Small intestine (tissue), 7 donors: ENCODE results near the gene S100A16. TPM values are rescaled to one million over a fixed set of nuclear protein-coding genes. Genes with fewer than 3 reads are reported as not detected.
"Not testable (repeated sequence)": the region's sequence is repeated elsewhere in the genome, so short reads cannot be mapped to it uniquely, and the experiment has no call there.

Experiments used
- DNase-seq, 2 donors: peaks; one replicate each; pipeline versions ENCODE4 v3.0.0 to v3.0.0-alpha.2; 2013
- FAIRE-seq: peaks from 2 replicates; lab custom pipeline; 2012; peaks lifted over from hg19 to GRCh38; lab: Jason Lieb, UNC
- H3K27ac ChIP-seq, 3 donors: one replicate each; pipeline ENCODE4 v1.5.1; 2013; ENCODE audit warnings: low read length in 2 of 3, mild to moderate bottlenecking in 2 of 3, control low read depth in 1 of 3, inconsistent platforms in 1 of 3, low read depth in 1 of 3, moderate library complexity in 1 of 3
- H3K27me3 ChIP-seq, 3 donors: one replicate each; pipeline ENCODE4 v1.6.1; 2013; ENCODE audit warnings: low read length in 3 of 3, inconsistent platforms in 1 of 3; ENCODE audit not compliant: control insufficient read depth in 3 of 3, insufficient read depth in 3 of 3
- H3K36me3 ChIP-seq, 3 donors: one replicate each; pipeline ENCODE4 v1.6.1; 2013; ENCODE audit warnings: low read length in 3 of 3, inconsistent platforms in 1 of 3, low read depth in 1 of 3, mild to moderate bottlenecking in 1 of 3, moderate library complexity in 1 of 3; ENCODE audit not compliant: control insufficient read depth in 3 of 3, insufficient read depth in 2 of 3
- H3K4me1 ChIP-seq, 3 donors: one replicate each; pipeline ENCODE4 v1.6.1; 2013; ENCODE audit warnings: low read length in 2 of 3, inconsistent platforms in 1 of 3, low read depth in 1 of 3, mild to moderate bottlenecking in 1 of 3, moderate library complexity in 1 of 3; ENCODE audit not compliant: control insufficient read depth in 3 of 3, insufficient read depth in 2 of 3
- H3K4me3 ChIP-seq, 3 donors: one replicate each; pipeline ENCODE4 v1.5.1; 2013; ENCODE audit warnings: low read length in 3 of 3, control low read depth in 1 of 3, inconsistent platforms in 1 of 3, low read depth in 1 of 3, mild to moderate bottlenecking in 1 of 3, moderate library complexity in 1 of 3
- H3K9me3 ChIP-seq, 2 donors: one replicate each; pipeline ENCODE4 v1.6.1; 2013; ENCODE audit warnings: low read depth in 1 of 2, low read length in 1 of 2; ENCODE audit not compliant: control insufficient read depth in 2 of 2, insufficient read depth in 1 of 2
- WGBS, 3 donors: extraction: QIAGEN DNeasy Blood & Tissue Kit; methylation state at CpG; one replicate each; pipeline ENCODE4 v1.1.7; 2013; 5-methylcytosine and 5-hydroxymethylcytosine counted together
- polyA plus RNA-seq, 4 donors: library from polyadenylated mRNA; stranded (reverse) in 3 of 4; unstranded in 1 of 4; fragments of 200-250 nt in 3 of 4; fragments of 120-200 nt in 1 of 4; gene quantifications; one replicate each; pipeline versions ENCODE4 v1.2.1 to v1.2.3, GENCODE V29; 2013
- donor health status: healthy with polysubstance abuse.
- donor health status: control.
- donor health status: control.
- donor health status: Bipolar disorder and iron deficiency.
- donor health status: healthy.

The S100A16 gene
- polyA plus RNA-seq, 4 donors, result 122 to 389 (median 315) TPM

- DNase-seq, H3K36me3 ChIP-seq, H3K27ac ChIP-seq, FAIRE-seq, H3K27me3 ChIP-seq, H3K4me1 ChIP-seq, H3K4me3 ChIP-seq, H3K9me3 ChIP-seq: not testable (repeated sequence)
- 67 to 83% (median 78%) methylated on average over 6 to 10 of the region's 10 CpGs for WGBS, 3 donors
Measured at GRCh38 chr1:153575497-153575896, 37.4 kb downstream of the S100A16 start.

GRCh38 chr1:153575081-153575491, 37.9 kb downstream of the S100A16 start:
- not testable (repeated sequence) for H3K27me3 ChIP-seq

GRCh38 chr1:153573351-153573750, 39.6 kb downstream of the S100A16 start:
- Histone ChIP-seq H3K9me3 (no peaks in the 10 kb centered on the region), H3K27me3 (no peaks in the 10 kb centered on the region), H3K4me3 (no peak overlapping the region), H3K27ac (peak overlapping the region in 2 of 3 donors; percentile 29 to 79), H3K4me1 (peaks cover 0 to 16% (median 10%) of the 10 kb centered on the region in 3 donors), H3K36me3 (no peaks in the 10 kb centered on the region)
- FAIRE-seq (no peak), DNase-seq (no peak)
- 64 to 70% (median 68%) methylated on average over 3 of the region's 3 CpGs for WGBS, 3 donors

More at GRCh38 chr1:153575081-153575491, 37.9 kb downstream of the S100A16 start:
- H3K4me1 ChIP-seq, result peaks cover 0 to 10% (median 10%) of the 10 kb centered on the region in 3 donors
- H3K36me3 ChIP-seq, FAIRE-seq, H3K9me3 ChIP-seq, H3K27ac ChIP-seq, H3K4me3 ChIP-seq, DNase-seq: not testable (repeated sequence)
- 90 to 98% (median 95%) methylated on average over 20 to 35 of the region's 35 CpGs for WGBS, 3 donors

- Histone ChIP-seq H3K27me3 (no peaks in the 10 kb centered on the region), H3K4me3 (no peak overlapping the region), H3K27ac (peak overlapping the region in 1 of 3 donors; percentile 73), H3K9me3 (no peaks in the 10 kb centered on the region), H3K36me3 (no peaks in the 10 kb centered on the region), H3K4me1 (peaks cover 3 to 23% (median 10%) of the 10 kb centered on the region in 3 donors)
- FAIRE-seq (no peak), DNase-seq (peak; percentile 83 to 92)
- WGBS, 3 donors, result 4 to 9% (median 8%) methylated on average over 3 of the region's 3 CpGs
Measured at GRCh38 chr1:153572569-153573015, 40.3 kb downstream of the S100A16 start.

- Histone ChIP-seq H3K4me1 (peaks cover 7 to 32% (median 7%) of the 10 kb centered on the region in 3 donors), H3K4me3 (no peak overlapping the region), H3K27me3 (no peaks in the 10 kb centered on the region), H3K9me3 (no peaks in the 10 kb centered on the region), H3K27ac (no peak overlapping the region), H3K36me3 (no peaks in the 10 kb centered on the region)
- FAIRE-seq (no peak), DNase-seq (no peak)
- whole genome bisulfite sequencing, 3 donors, result 76 to 77% (median 76%) methylated on average over 7 of the region's 7 CpGs
Measured at GRCh38 chr1:153571706-153572105, 41.2 kb downstream of the S100A16 start.

GRCh38 chr1:153570874-153571273, 42.1 kb downstream of the S100A16 start:
- Histone ChIP-seq H3K36me3 (peaks cover 0 to under 1% (median 0%) of the 10 kb centered on the region in 3 donors), H3K4me1 (peaks cover 8 to 40% (median 11%) of the 10 kb centered on the region in 3 donors), H3K27me3 (no peaks in the 10 kb centered on the region), H3K27ac (peak overlapping the region in 1 of 3 donors; percentile 54), H3K4me3 (no peak overlapping the region), H3K9me3 (no peaks in the 10 kb centered on the region)
- WGBS, 3 donors, result 14 to 61% (median 44%) methylated on average over 5 of the region's 5 CpGs
- FAIRE-seq (no peak), DNase-seq (peak; percentile 86 to 87)

GRCh38 chr1:153569465-153569864, 43.5 kb downstream of the S100A16 start:
- Histone ChIP-seq H3K4me1 (peaks cover 8 to 48% (median 13%) of the 10 kb centered on the region in 3 donors), H3K27ac (no peak overlapping the region), H3K36me3 (peaks cover 0 to 3% (median 0%) of the 10 kb centered on the region in 3 donors), H3K9me3 (no peaks in the 10 kb centered on the region), H3K27me3 (no peaks in the 10 kb centered on the region), H3K4me3 (no peak overlapping the region)
- 78 to 90% (median 83%) methylated on average over 8 of the region's 8 CpGs for WGBS, 3 donors
- no peak for FAIRE-seq
- no peak for DNase-seq

- H3K4me1 ChIP-seq, result peaks cover 8 to 48% (median 12%) of the 10 kb centered on the region in 3 donors
- DNase-seq (peak; percentile 90 to 93), FAIRE-seq (no peak)
- peak overlapping the region in 1 of 3 donors; percentile 18 for H3K4me3 ChIP-seq
- peaks cover 0 to 3% (median 0%) of the 10 kb centered on the region in 3 donors for H3K36me3 ChIP-seq
- H3K27ac ChIP-seq, result peak overlapping the region; percentile 37 to 71 (median 71)
- H3K9me3 ChIP-seq, result no peaks in the 10 kb centered on the region
- H3K27me3 ChIP-seq, result no peaks in the 10 kb centered on the region
- 4 to 13% (median 11%) methylated on average over 25 of the region's 25 CpGs for WGBS, 3 donors
Measured at GRCh38 chr1:153568367-153569099, 44.4 kb downstream of the S100A16 start.
